SK-N-MC (cell line): ENCODE measurements around the gene TCN1.
"Not testable (repeated sequence)": the region's sequence is repeated elsewhere in the genome, so short reads cannot be mapped to it uniquely, and the experiment has no call there.

ENCODE experiments used
- DNase-seq: peaks from one replicate; pipeline ENCODE4 v3.0.0-alpha.2; 2011; ENCODE audit warnings: low read depth, low spot score
- H3K27ac ChIP-seq: fragments of 200-600 bp; sonication (generic); 2 replicates; pipeline ENCODE4 v1.5.1; 2016; ENCODE audit warnings: mixed run types
- H3K36me3 ChIP-seq: fragments of 200-600 bp; sonication (generic); 2 replicates; pipeline ENCODE4 v1.6.1; 2017; ENCODE audit warnings: antibody characterized with exemption, low read length, mixed read lengths; ENCODE audit not compliant: insufficient read depth
- H3K4me3 ChIP-seq: fragments of 200-600 bp; sonication (generic); 2 replicates; pipeline ENCODE4 v1.5.1; 2016
- H3K9ac ChIP-seq: fragments of 200-600 bp; sonication (generic); 2 replicates; pipeline ENCODE4 v1.8.0; 2017; ENCODE audit warnings: mixed run types, mixed read lengths; ENCODE audit not compliant: insufficient read length
- H3K9me3 ChIP-seq: fragments of 200-600 bp; sonication (generic); 2 replicates; pipeline ENCODE4 v1.6.1; 2017; ENCODE audit warnings: low read depth, mild to moderate bottlenecking, antibody characterized with exemption, low read length, moderate library complexity, mixed read lengths
- EZH2 ChIP-seq: fragments of 200-600 bp; sonication (generic); IDR thresholded peaks from one replicate; pipeline ENCODE4 v1.6.1; 2017; ENCODE audit warnings: antibody characterized with exemption
- FOXP2 ChIP-seq: optimal IDR thresholded peaks from 2 replicates; pipeline ENCODE3; 2011; ENCODE audit warnings: mild to moderate bottlenecking, moderate library complexity; ENCODE audit not compliant: insufficient read depth; ENCODE audit errors: extremely low read length, control extremely low read depth
- POLR2AphosphoS5 ChIP-seq: IDR thresholded peaks from 2 replicates; pipeline ENCODE4 v1.6.1; 2012; ENCODE audit warnings: mild to moderate bottlenecking, low read depth, low read length, borderline replicate concordance

The TCN1 gene

DNA sequence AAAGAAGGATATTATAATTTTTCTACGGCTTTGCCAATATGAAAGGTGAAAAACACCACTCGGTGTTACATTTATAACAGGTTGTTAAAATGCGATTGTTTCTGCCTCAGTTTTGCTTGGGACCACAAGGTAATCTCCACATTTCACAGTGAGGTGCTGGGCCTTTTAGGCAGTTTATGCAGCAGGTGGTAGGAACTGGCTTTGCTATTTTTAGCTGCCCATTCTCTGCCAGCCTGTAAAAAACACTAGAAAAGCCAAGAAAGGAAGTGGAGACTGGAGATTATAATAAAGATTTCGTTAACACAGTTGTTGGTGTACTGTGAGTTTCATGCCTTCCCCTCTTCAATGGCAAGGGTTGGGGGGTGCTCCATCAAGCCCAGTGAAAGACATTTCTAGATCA is 47.7 kb downstream of the TCN1 start:
- H3K27ac ChIP-seq: no peak overlapping the region

GRCh38 chr11:59816434-59816833 is 49.9 kb downstream of the TCN1 start:
- not testable (repeated sequence) for H3K9me3 ChIP-seq, H3K36me3 ChIP-seq, H3K27ac ChIP-seq, DNase-seq, H3K4me3 ChIP-seq, H3K9ac ChIP-seq

More for the DNA sequence above, 47.7 kb downstream of the TCN1 start:
- no peaks in the 10 kb centered on the region for H3K36me3 ChIP-seq
- no peak overlapping the region for H3K9ac ChIP-seq
- no peak for DNase-seq
- no peak for TF ChIP-seq FOXP2
- TF ChIP-seq POLR2AphosphoS5: no peak
- no peak for TF ChIP-seq EZH2
- H3K4me3 ChIP-seq: no peak overlapping the region
- H3K9me3 ChIP-seq: no peaks in the 10 kb centered on the region

- Histone ChIP-seq H3K36me3 (no peaks in the 10 kb centered on the region), H3K9me3 (no peaks in the 10 kb centered on the region), H3K27ac (no peak overlapping the region), H3K4me3 (no peak overlapping the region), H3K9ac (no peak overlapping the region)
- no peak for TF ChIP-seq EZH2
- no peak for TF ChIP-seq FOXP2
- no peak for TF ChIP-seq POLR2AphosphoS5
- DNase-seq: no peak
Observed at GRCh38 chr11:59815754-59816153, 50.5 kb downstream of the TCN1 start.

- Histone ChIP-seq H3K36me3 (0 out of 2 replicates have a peak, but pooled peaks cover under 1% of the 10 kb centered on the region), H3K9ac (no peak overlapping the region), H3K4me3 (no peak overlapping the region), H3K27ac (no peak overlapping the region), H3K9me3 (no peaks in the 10 kb centered on the region)
- DNase-seq: no peak
- TF ChIP-seq EZH2 (no peak), POLR2AphosphoS5 (no peak), FOXP2 (no peak)
Observed at GRCh38 chr11:59814021-59814420, 52.3 kb downstream of the TCN1 start.

- no peak for DNase-seq
- TF ChIP-seq POLR2AphosphoS5 (no peak), FOXP2 (no peak), EZH2 (no peak)
- no peak overlapping the region for H3K4me3 ChIP-seq
- H3K27ac ChIP-seq: no peak overlapping the region
- H3K9ac ChIP-seq: no peak overlapping the region
- H3K36me3 ChIP-seq: peaks cover 7% of the 10 kb centered on the region
- H3K9me3 ChIP-seq: no peaks in the 10 kb centered on the region
Observed at GRCh38 chr11:59813364-59813763, 52.9 kb downstream of the TCN1 start.

- Histone ChIP-seq H3K4me3 (no peak overlapping the region), H3K9ac (no peak overlapping the region), H3K36me3 (peaks cover 19% of the 10 kb centered on the region), H3K27ac (no peak overlapping the region), H3K9me3 (no peaks in the 10 kb centered on the region)
- no peak for DNase-seq
- TF ChIP-seq EZH2: no peak
Observed at GRCh38 chr11:59812220-59812619, 54.1 kb downstream of the TCN1 start.

DNA sequence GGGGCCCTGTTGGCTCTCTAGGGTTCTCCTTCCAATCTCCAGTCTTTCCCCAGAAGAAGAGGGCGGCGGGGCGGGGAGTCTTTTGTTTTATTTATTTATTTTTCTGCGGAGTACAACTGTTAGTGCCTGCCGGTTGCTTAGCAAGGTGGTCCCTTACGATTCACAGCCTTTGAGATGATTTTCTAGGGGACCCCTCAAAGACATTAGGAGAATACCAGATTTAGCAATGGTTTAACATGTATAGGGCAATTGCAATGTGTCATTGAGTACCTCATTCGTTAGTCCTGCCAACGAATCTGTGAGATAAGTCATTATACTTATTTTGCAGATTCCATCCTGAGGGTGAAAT is 55.4 kb downstream of the TCN1 start:
- H3K36me3 ChIP-seq: peaks cover 30% of the 10 kb centered on the region
- H3K9me3 ChIP-seq: no peaks in the 10 kb centered on the region
- peak overlapping the region; percentile 97 for H3K9ac ChIP-seq
- TF ChIP-seq POLR2AphosphoS5: peak; percentile 19; the same call in 1 of the 2 replicates
- no peak for TF ChIP-seq EZH2
- TF ChIP-seq FOXP2: no peak
- H3K4me3 ChIP-seq: peak overlapping the region; percentile 92
- H3K27ac ChIP-seq: no peak overlapping the region
- peak; percentile 28 for DNase-seq

- H3K4me3 ChIP-seq: peak within 1 kb of the TSS; percentile 92
- TF ChIP-seq POLR2AphosphoS5: peak; percentile 93
- TF ChIP-seq EZH2: no peak
- peak; percentile 34 for TF ChIP-seq FOXP2
- H3K36me3 ChIP-seq: peaks cover 35% of the 10 kb centered on the region
- H3K9ac ChIP-seq: peak within 1 kb of the TSS; percentile 97
- no peak within 1 kb of the TSS for H3K27ac ChIP-seq
- DNase-seq: peak; percentile 66
- H3K9me3 ChIP-seq: no peaks in the 10 kb centered on the region
Observed at GRCh38 chr11:59810189-59810910, 55.9 kb downstream of the TCN1 start, which contains the start of gene MRPL16. TSS of gene MRPL16 (minus strand) at chr11:59810778. CDS start at chr11:59810658, 120 bp downstream.

DNA sequence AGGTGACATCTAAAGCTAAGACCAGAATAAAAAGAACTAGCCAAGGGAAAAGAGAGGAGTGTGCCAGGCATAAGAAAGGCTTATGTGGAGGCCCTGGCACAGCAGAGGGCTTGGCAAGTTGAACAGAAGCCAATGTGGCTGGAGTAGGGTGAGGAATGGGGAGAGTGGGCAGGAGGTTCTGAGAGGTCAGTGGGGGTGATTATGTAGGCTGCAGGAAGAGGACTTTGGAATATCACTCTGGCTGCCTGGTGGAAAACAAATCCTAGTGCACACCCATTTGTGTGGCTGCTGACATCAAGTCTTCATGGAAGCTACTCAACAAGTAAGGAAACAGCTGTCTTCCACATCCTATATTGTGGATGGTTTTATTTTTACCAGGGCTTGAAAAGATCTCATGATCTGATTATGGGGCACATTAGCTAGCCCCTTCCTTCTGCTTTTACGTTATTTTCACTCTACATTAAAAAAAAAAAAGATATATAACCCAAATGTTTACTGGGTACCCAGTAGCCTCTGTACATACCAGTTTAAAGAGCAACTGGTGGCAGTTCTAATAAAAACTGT is 59.2 kb downstream of the TCN1 start:
- H3K36me3 ChIP-seq: peaks cover 35% of the 10 kb centered on the region
- H3K27ac ChIP-seq: no peak overlapping the region

More for the DNA sequence above, 59.2 kb downstream of the TCN1 start:
- no peak for DNase-seq
- Histone ChIP-seq H3K4me3 (no peak overlapping the region), H3K9me3 (no peaks in the 10 kb centered on the region), H3K9ac (no peak overlapping the region)
- no peak for TF ChIP-seq POLR2AphosphoS5
- TF ChIP-seq FOXP2: no peak
- no peak for TF ChIP-seq EZH2
